ENCODE results near the gene ERLIN1.
A peak's percentile ranks its signal among the peaks of the same experiment; 100 is the strongest.

ERLIN1 gene
- long read RNA-seq, full-length matches to known transcripts, result 337 of 963 reads
- long read RNA-seq, partial matches to known transcripts, result 22 of 963 reads
- long read RNA-seq, other reads (novel, unspliced or antisense), result 604 of 963 reads

GRCh38 chr10:100185364-100186252 is at the start of gene ERLIN1:
Gene ERLIN1, minus strand, starts transcription at chr10:100186029. Its CDS starts 403 bp downstream, at chr10:100185626.
- no peaks in the 10 kb centered on the region for H3K27me3 ChIP-seq (ENCODE audit: insufficient read depth, poor library complexity, severe bottlenecking)
- TF ChIP-seq SPI1 (IDR thresholded peaks at IDR 0.05; ENCODE audit: borderline replicate concordance, low read depth) (no peak), POLR2AphosphoS5 (IDR thresholded peaks at IDR 0.05; ENCODE audit: low read depth) (peak; percentile 73)
- H3K27ac ChIP-seq (replicated peaks), result peak within 1 kb of the TSS; percentile 97
- peak within 1 kb of the TSS; percentile 70 for H3K4me3 ChIP-seq (replicated peaks; ENCODE audit: insufficient read depth, low read length)
- DNase-seq (ENCODE audit: low read depth in 1 of 2, low spot score in 1 of 2), result peak; percentile 88 to 92

- no peak for TF ChIP-seq CTCF (IDR thresholded peaks at IDR 0.05; ENCODE audit: insufficient read depth, low read length)
- no peak for TF ChIP-seq SPI1 (IDR thresholded peaks at IDR 0.05; ENCODE audit: borderline replicate concordance, low read depth)
- TF ChIP-seq POLR2AphosphoS5 (IDR thresholded peaks at IDR 0.05; ENCODE audit: low read depth), result no peak
- TF ChIP-seq REST (IDR thresholded peaks at IDR 0.05; ENCODE audit: insufficient replicate concordance, low read depth), result no peak
- no peak for TF ChIP-seq GABPA (IDR thresholded peaks at IDR 0.05; ENCODE audit: low read depth)
- H3K4me3 ChIP-seq (replicated peaks; ENCODE audit: insufficient read depth, low read length), result no peak overlapping the region
- no peak overlapping the region for H3K27ac ChIP-seq (replicated peaks)
- no peaks in the 10 kb centered on the region for H3K27me3 ChIP-seq (ENCODE audit: insufficient read depth, poor library complexity, severe bottlenecking)
- DNase-seq (ENCODE audit: low read depth in 1 of 2, low spot score in 1 of 2), result no peak
Measured at GRCh38 chr10:100232101-100232500, 46.3 kb upstream of the ERLIN1 start.

- Histone ChIP-seq H3K27me3 (ENCODE audit: insufficient read depth, poor library complexity, severe bottlenecking) (no peaks in the 10 kb centered on the region), H3K4me3 (replicated peaks; ENCODE audit: insufficient read depth, low read length) (peak overlapping the region; percentile 98), H3K27ac (replicated peaks) (peak overlapping the region; percentile 71)
- no peak for DNase-seq (ENCODE audit: low read depth in 1 of 2, low spot score in 1 of 2)
- no peak for TF ChIP-seq POLR2AphosphoS5 (IDR thresholded peaks at IDR 0.05; ENCODE audit: low read depth)
- no peak for TF ChIP-seq SPI1 (IDR thresholded peaks at IDR 0.05; ENCODE audit: borderline replicate concordance, low read depth)
- TF ChIP-seq REST (IDR thresholded peaks at IDR 0.05; ENCODE audit: insufficient replicate concordance, low read depth), result no peak
- no peak for TF ChIP-seq CTCF (IDR thresholded peaks at IDR 0.05; ENCODE audit: insufficient read depth, low read length)
- no peak for TF ChIP-seq GABPA (IDR thresholded peaks at IDR 0.05; ENCODE audit: low read depth)
Measured at GRCh38 chr10:100229819-100230422, 44.1 kb upstream of the ERLIN1 start.

GRCh38 chr10:100223879-100224278 is 38.0 kb upstream of the ERLIN1 start:
- TF ChIP-seq SPI1 (IDR thresholded peaks at IDR 0.05; ENCODE audit: borderline replicate concordance, low read depth) (no peak), CTCF (IDR thresholded peaks at IDR 0.05; ENCODE audit: insufficient read depth, low read length) (no peak), GABPA (IDR thresholded peaks at IDR 0.05; ENCODE audit: low read depth) (no peak), POLR2AphosphoS5 (IDR thresholded peaks at IDR 0.05; ENCODE audit: low read depth) (no peak), REST (IDR thresholded peaks at IDR 0.05; ENCODE audit: insufficient replicate concordance, low read depth) (no peak)
- H3K27me3 ChIP-seq (ENCODE audit: insufficient read depth, poor library complexity, severe bottlenecking), result no peaks in the 10 kb centered on the region
- DNase-seq (ENCODE audit: low read depth in 1 of 2, low spot score in 1 of 2), result no peak

More at GRCh38 chr10:100223879-100224278, 38.0 kb upstream of the ERLIN1 start:
- no peak overlapping the region for H3K4me3 ChIP-seq (replicated peaks; ENCODE audit: insufficient read depth, low read length)
- no peak overlapping the region for H3K27ac ChIP-seq (replicated peaks)

All from HL-60 (cell line).